Testis (tissue), 3 donors: ENCODE data around the gene CDH6. TPM values are rescaled to one million over a fixed set of nuclear protein-coding genes. Genes with fewer than 3 reads are reported as not detected.

Experiments used
- DNase-seq: peaks from one replicate; pipeline ENCODE4 v3.0.0-alpha.2; 2019
- H3K27ac ChIP-seq, 2 donors: fragments of 200-600 bp; sonication (generic); one replicate each; pipeline ENCODE4 v1.5.1; 2019
- H3K27me3 ChIP-seq: fragments of 200-600 bp; sonication (generic); one replicate; pipeline ENCODE4 v1.5.1; 2019
- H3K36me3 ChIP-seq: fragments of 200-600 bp; sonication (generic); one replicate; pipeline ENCODE4 v1.5.1; 2017; ENCODE audit warnings: low read depth; ENCODE audit errors: missing control alignments
- H3K4me1 ChIP-seq: fragments of 200-600 bp; sonication (generic); one replicate; pipeline ENCODE4 v1.5.1; 2019
- H3K4me3 ChIP-seq, 2 donors: fragments of 200-600 bp; sonication (generic); one replicate each; pipeline ENCODE4 v1.5.1; 2017 to 2019
- H3K9me3 ChIP-seq: fragments of 200-600 bp; sonication (generic); one replicate; pipeline ENCODE4 v1.5.1; 2017
- CTCF ChIP-seq, 3 experiments: fragments of 450-650 bp in 2 of 3; fragments of 200-600 bp in 1 of 3; sonication (generic) in 1 of 3; IDR thresholded peaks; one replicate each; pipeline ENCODE4 v1.5.1; 2016 to 2019; ENCODE audit warnings: antibody characterized with exemption in 3 of 3, mild to moderate bottlenecking in 2 of 3, moderate library complexity in 1 of 3
- POLR2A ChIP-seq: fragments of 450-650 bp; IDR thresholded peaks from one replicate; pipeline ENCODE4 v1.6.1; 2017; ENCODE audit warnings: antibody characterized with exemption, mild to moderate bottlenecking, moderate library complexity
- WGBS, 2 donors: methylation state at CpG; one replicate each; pipeline ENCODE4 v1.1.5; 2018; 5-methylcytosine and 5-hydroxymethylcytosine counted together
- intact Hi-C: fragments of 100-400 bp; cut with DNase I; formaldehyde crosslinking; loops from one replicate; pipeline ENCODE4 v1.15.1; 2023; ENCODE audit warnings: low total_unique reads
- polyA plus RNA-seq: library from polyadenylated mRNA; stranded (reverse); fragments of 350-450 nt; fragmentation: Illumina TruSeq; extraction: RNeasy Lipid Tissue Mini Kit (QIAGEN cat#74804); gene quantifications from one replicate; pipeline ENCODE4 v1.2.3, GENCODE V29; 2014; ENCODE audit warnings: low read depth, low replicate concordance; ENCODE audit not compliant: insufficient read depth
- total RNA-seq, 2 donors: library from RNA; depleted of rRNA; stranded (reverse); fragments of >200 nt; gene quantifications; one replicate each; pipeline ENCODE4 v1.2.3, GENCODE V29; 2016

The CDH6 gene
- total and polyA plus RNA-seq, 3 donors from 2014 or later, result 0.68 to 3.6 (median 0.87) TPM

GRCh38 chr5:31285025-31285424 is 91.5 kb downstream of the CDH6 start:
- Histone ChIP-seq H3K9me3 (no peaks in the 10 kb centered on the region), H3K4me3 (no peak overlapping the region), H3K27ac (no peak overlapping the region), H3K4me1 (no peaks in the 10 kb centered on the region), H3K27me3 (no peaks in the 10 kb centered on the region), H3K36me3 (no peaks in the 10 kb centered on the region)
- 44 to 54% methylated on average over 2 of the region's 2 CpGs for WGBS, 2 donors
- no peak for DNase-seq
- intact Hi-C loops, result no loop called here
- TF ChIP-seq CTCF (IDR thresholded peaks at IDR 0.05), result no peak

DNA sequence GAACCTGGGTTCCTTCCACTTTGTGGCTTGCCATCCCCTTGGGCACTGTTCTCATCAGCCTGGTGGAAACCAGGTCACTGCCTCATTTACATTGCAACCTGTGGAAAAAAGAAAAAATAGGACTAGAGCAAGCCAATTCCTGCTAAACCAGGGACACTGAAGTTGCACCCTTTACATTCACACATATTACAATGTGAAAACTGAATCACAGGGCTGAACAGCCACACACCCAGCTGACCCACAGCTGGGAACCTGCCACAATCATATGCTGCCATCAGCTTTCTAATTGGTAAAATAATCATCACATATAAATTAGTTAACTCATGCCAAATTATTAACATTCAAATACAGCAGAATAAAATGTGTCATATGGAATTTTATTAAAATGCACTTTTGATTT is 94.5 kb downstream of the CDH6 start:
- TF ChIP-seq POLR2A, result no peak
- no peak for TF ChIP-seq CTCF (IDR thresholded peaks at IDR 0.05)
- no peaks in the 10 kb centered on the region for H3K4me1 ChIP-seq
- H3K9me3 ChIP-seq, result no peaks in the 10 kb centered on the region
- H3K4me3 ChIP-seq, result no peak overlapping the region
- H3K27ac ChIP-seq, result no peak overlapping the region
- no peaks in the 10 kb centered on the region for H3K27me3 ChIP-seq
- no peak for DNase-seq
- intact Hi-C loops, result no loop called here
- no peaks in the 10 kb centered on the region for H3K36me3 ChIP-seq

- Histone ChIP-seq H3K36me3 (no peaks in the 10 kb centered on the region), H3K4me1 (no peaks in the 10 kb centered on the region), H3K9me3 (no peaks in the 10 kb centered on the region), H3K4me3 (no peak overlapping the region), H3K27ac (no peak overlapping the region), H3K27me3 (no peaks in the 10 kb centered on the region)
- intact Hi-C loops, result no loop called here
- 74 to 87% methylated on average over 3 of the region's 3 CpGs for WGBS, 2 donors
- DNase-seq, result no peak
- TF ChIP-seq CTCF (IDR thresholded peaks at IDR 0.05), result no peak
- no peak for TF ChIP-seq POLR2A
These were observed 95.9 kb downstream of the CDH6 start for GRCh38 chr5:31289429-31289828.

DNA sequence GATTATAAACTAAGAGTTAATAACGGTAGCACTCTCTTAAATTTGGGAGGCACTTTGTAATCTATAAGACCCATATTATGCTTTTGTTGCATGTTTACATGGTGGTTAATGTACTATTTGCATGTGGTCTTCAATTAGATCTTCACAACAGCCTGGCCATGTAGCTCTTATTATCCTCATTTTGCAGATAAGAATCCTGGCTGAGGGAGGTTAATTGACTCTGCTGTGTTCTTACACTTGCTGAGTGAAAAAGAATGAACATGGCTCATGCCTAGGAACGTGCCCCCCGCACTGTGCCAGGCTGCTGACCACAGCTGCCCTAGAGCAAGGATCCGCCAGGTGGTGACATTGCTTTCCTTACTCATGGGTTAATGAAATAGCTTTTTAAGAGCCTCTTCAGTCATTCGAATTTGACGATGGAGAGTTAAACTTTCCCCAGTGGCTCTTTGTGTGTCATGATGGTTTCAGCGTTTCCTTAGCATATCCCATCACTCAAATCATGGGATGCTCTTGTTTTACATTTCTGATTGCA is 97.9 kb downstream of the CDH6 start:
- intact Hi-C loops, result no loop called here
- TF ChIP-seq POLR2A (no peak), CTCF (IDR thresholded peaks at IDR 0.05) (no peak)
- no peaks in the 10 kb centered on the region for H3K9me3 ChIP-seq
- no peaks in the 10 kb centered on the region for H3K36me3 ChIP-seq
- no peak overlapping the region for H3K4me3 ChIP-seq
- WGBS, 2 donors, result 50 to 55% methylated on average over 7 of the region's 7 CpGs
- H3K27ac ChIP-seq, result no peak overlapping the region
- H3K4me1 ChIP-seq, result no peaks in the 10 kb centered on the region
- no peaks in the 10 kb centered on the region for H3K27me3 ChIP-seq
- no peak for DNase-seq

DNA sequence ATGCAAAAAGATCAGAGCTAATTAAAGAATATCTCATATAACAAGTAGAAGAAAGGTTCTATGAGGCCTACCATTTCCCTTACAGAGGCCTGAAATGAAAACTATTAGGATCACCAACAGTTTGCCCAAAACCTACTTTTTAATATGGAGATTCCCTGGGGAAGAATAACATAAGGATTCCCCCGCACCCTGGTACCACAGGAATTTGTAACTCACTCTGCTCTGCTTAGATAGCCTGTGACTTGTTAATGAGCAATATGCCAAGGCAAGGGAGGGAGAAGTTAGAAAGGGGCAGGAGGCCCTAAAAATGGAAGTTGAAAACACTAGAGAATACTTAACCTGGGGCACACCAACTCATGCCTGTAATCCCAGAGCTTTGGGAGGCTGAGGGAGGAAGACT is 107.0 kb downstream of the CDH6 start:
- no peaks in the 10 kb centered on the region for H3K36me3 ChIP-seq
- no peak for TF ChIP-seq POLR2A
- no peak for TF ChIP-seq CTCF (IDR thresholded peaks at IDR 0.05)
- DNase-seq, result no peak
- H3K27me3 ChIP-seq, result no peaks in the 10 kb centered on the region
- 88 to 90% methylated on average over 1 of the region's 1 CpG for WGBS, 2 donors
- H3K27ac ChIP-seq, result no peak overlapping the region
- no peaks in the 10 kb centered on the region for H3K9me3 ChIP-seq
- H3K4me3 ChIP-seq, result no peak overlapping the region
- no peaks in the 10 kb centered on the region for H3K4me1 ChIP-seq
- intact Hi-C loops, result no loop called here
